MM.1S (cell line): ENCODE data around the gene SLC6A11.

Source experiments
- CTCF ChIP-seq: fragments of 300-600 bp; sonication (generic); IDR thresholded peaks from 2 replicates; pipeline ENCODE4 v1.5.1; 2016; ENCODE audit warnings: antibody characterized with exemption, low read length, mixed read lengths
- EZH2phosphoT487 ChIP-seq: fragments of 300-600 bp; sonication (generic); IDR thresholded peaks from 2 replicates; pipeline ENCODE4 v1.6.1; 2018; ENCODE audit warnings: antibody characterized with exemption, low read length

GRCh38 chr3:10845839-10846656 lies 30.0 kb downstream of the SLC6A11 start:
- no peak for TF ChIP-seq EZH2phosphoT487
- TF ChIP-seq CTCF = no peak
